Left renal cortex interstitium (tissue), 4 donors: ENCODE results near the gene HOXA6. TPM values are rescaled to one million over a fixed set of nuclear protein-coding genes. Genes with fewer than 3 reads are reported as not detected.

ENCODE experiments used
- DNase-seq, 4 donors: peaks; one replicate each; pipeline ENCODE4 v3.0.0-alpha.2; 2013; ENCODE audit warnings: low read depth in 4 of 4, low spot score in 2 of 4, missing footprints in 1 of 4
- polyA plus RNA-seq, 4 donors: library from polyadenylated mRNA; unstranded; fragments of 120-200 nt; gene quantifications; one replicate each; pipeline ENCODE4 v1.2.1, GENCODE V29; 2013; ENCODE audit not compliant: insufficient read length in 4 of 4

Gene HOXA6
- polyA plus RNA-seq, 4 donors = 24.7 to 59.3 (median 38.3) TPM

- no peak for DNase-seq
Measured at GRCh38 chr7:27141923-27142579, 5.5 kb downstream of the HOXA6 start.

GRCh38 chr7:27141137-27141922, 6.2 kb downstream of the HOXA6 start:
- no peak for DNase-seq

DNA sequence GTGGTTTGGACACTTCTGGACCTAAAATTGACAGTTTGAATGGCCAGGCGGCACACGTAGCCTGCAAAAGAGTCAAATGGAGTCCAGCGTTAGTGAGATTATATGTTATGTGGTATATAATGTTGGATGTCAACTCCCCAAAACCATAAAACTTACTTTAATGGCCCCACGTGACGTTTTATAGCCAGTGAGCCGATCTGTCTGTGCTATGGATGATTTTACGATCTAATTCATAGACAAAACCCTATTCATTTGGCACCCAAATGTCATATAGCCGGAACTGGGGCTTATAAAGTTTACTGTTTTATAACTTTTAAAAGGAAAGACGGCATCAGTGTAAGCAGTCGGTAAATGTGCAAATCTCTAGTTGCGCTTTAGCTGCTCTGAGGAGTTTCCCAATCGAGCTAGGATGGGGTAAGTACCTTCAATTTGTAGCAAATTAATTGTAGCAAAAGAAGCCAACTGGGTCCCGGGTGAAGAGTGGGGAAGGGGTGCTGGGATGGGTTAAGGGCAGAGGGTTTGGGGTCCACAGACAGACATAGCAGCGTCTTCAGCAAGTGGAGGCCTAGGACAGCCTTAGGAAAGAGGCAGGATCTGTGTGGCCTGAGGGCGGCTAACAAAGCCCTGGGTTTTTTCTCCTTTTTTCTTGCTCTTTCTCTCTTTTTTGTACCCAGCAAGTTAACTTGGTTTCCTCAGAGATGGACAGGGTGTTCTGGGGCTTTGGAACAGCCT, 7.3 kb downstream of the HOXA6 start:
- no peak for DNase-seq

GRCh38 chr7:27139334-27140125, 8.0 kb downstream of the HOXA6 start:
- no peak for DNase-seq

DNA sequence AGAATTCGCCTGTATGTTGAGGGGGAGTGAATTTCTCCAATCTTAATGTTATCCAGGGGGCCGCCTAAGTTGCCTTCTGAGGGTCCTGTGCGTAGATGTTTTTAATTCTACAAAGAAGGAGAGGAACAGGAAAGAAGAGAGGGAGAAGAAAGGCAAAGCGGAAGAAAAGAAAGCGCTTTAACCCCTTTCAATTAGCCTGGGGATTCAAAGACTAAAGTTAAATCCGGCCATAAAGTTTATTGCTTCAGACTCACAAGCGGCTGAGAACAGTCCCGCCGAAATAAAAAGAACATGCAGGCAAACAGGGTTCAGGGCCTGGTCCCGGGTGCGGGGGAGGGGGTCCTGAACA, 8.6 kb downstream of the HOXA6 start:
- no peak for DNase-seq

DNA sequence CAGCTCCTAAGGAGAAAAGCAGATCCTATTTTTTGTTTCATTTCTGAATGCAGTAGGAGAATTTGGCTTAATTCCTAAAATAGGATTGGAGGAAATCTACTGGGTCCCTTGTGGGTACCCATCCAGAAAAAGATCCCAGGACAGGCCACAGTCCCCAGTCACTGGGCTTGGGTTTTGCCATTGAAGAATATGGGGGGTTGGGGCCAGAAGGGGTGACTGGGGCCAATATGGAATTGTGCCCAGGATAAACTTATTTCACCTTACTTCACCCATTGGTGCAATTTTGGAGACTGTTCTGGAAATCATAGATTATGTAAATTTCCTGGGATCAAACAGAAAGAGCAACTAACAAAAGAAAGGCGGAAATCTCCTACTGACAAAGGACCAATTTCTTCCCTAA, 9.1 kb downstream of the HOXA6 start:
- no peak for DNase-seq

DNA sequence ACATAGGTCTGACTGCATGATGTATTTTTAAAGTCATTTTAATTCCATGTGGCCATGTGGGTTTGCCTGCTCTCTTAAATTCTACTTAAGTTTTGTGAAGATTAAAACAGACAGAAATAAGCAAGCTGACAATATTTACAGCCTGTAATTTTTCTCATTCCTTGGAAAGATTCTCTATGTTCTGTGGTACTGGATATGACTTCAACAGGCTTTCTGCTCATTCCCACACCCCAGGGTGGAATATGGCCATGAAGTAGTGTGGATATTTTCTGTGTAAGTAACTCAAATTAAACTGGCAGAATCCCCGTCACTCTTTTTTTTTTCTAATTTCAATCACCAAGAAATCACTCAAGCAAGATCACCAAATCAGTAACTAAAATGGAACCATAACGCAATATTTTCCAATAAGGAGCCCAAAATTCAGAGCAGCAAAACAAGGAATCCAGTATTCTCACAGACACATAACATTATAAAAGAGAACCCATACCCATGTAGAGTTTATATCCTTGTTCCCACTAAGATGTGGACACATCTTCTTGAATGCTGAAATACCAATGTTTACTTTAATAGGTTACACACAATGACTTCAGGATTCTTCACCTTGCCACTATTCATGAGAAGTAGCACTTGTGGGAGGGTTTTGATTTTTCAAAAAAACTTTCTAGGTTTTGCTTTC, 9.8 kb downstream of the HOXA6 start:
- no peak for DNase-seq

- DNase-seq = no peak
Measured at GRCh38 chr7:27134392-27134791, 13.2 kb downstream of the HOXA6 start.

DNA sequence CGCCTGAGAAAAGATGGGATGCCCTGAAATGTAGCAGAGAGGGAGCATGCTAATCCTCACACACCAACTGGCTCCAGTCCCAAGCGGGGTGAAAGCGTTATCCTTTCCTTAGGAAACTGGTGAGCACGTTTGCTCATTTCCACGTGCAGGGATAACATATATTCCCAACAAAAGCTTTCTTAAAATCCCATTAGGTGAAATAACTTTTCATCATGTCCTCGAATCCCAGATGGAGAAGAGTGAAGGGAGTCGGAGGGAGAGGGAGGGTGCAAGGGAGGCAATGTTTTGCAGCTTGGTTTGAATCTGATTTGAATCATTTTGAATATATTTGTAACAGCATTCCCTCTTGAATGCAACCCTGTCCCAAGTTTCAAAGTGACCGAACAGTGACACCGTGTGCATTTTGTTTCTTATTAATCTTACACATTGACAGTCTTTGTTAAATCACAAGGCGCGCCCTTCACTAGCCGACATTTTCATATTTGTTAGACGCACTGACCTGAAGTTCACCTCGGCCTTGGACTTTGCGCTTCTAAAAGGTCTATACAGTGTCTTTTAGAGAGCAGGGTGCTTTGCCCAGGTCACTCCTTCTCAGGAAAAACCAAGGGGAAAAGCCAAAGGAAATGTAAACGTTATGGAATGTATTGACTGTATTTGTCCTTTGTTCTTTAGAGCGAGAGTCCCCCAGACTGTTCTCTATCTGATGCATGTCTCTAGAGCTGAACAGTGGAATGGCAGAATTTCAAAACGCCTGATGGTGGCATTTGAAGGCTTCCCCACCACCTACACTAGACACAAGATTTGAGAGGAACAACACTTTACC, 14.0 kb downstream of the HOXA6 start:
- DNase-seq = no peak

- no peak for DNase-seq
Measured at GRCh38 chr7:27132978-27133377, 14.6 kb downstream of the HOXA6 start.

DNA sequence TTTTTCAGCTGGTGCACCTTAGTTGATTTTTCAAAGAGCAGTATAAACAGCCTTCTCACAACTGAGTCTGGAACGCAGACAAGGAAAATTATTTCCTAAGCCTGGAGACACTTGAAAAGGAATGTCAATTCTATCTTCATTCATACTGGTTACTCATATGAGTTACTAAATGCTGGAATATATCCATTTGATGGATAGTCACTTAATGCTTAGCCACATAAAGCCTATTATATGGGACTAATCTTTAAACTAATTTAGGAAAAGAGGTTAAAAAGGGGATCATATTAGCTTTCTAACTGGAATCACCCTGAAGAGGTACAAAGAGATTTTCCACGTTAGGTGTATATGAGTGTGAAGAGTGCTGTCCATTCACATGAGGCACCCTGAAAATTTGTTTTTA, 15.4 kb downstream of the HOXA6 start:
- DNase-seq = no peak

GRCh38 chr7:27131390-27131819, 16.2 kb downstream of the HOXA6 start:
- DNase-seq = no peak

DNA sequence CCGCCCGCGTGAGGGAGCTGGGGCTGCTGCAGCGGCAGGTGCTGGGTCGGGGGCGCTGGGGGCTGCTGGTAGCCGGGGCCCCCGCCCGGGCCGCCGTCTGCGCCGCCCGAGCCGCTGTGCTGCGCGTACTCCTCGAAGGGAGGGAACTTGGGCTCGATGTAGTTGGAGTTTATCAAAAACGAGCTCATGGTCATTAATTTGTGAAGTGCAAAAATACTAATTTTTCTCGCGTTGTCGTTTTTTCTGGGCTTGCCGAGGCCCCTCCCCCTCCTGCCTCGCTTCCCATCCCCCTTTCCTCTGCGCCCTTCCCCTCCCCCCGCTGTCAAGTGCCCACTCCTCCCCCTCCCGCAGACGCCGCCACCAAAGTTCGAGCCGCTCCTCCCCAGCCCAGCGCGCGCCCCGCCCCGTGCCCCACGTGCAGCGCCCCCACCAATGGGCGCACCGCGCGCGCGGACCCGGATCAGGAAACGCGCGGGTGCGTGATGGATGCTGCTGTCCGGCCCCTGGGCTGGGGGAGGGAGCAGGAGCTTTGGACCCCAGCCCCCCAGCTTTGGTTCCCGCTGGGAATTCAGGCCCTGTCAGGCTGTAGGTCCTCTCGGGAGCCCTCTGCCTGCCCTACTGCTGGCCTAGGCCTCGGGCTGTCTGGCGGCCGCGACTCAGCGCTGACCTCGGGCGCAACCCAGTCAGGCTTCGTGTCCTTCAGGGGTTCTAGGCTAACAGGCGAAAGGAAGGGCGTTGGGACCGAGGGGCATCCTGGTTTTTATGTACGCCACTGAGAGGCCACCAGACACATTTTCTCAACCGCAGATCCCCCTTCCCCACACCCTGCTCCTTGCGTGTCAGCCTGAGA, 16.8 kb downstream of the HOXA6 start, which contains the start of gene HOXA4:
HOXA4 (minus strand) TSS at position 218 of the 850 bp plus-strand sequence; CDS start at position 194, 24 bp downstream.
- peak in 1 of 4 donors; percentile 86 for DNase-seq

- DNase-seq = no peak
Measured at GRCh38 chr7:27129729-27130539, 17.6 kb downstream of the HOXA6 start.

- no peak for DNase-seq
Measured at GRCh38 chr7:27128776-27129728, 18.5 kb downstream of the HOXA6 start.

DNA sequence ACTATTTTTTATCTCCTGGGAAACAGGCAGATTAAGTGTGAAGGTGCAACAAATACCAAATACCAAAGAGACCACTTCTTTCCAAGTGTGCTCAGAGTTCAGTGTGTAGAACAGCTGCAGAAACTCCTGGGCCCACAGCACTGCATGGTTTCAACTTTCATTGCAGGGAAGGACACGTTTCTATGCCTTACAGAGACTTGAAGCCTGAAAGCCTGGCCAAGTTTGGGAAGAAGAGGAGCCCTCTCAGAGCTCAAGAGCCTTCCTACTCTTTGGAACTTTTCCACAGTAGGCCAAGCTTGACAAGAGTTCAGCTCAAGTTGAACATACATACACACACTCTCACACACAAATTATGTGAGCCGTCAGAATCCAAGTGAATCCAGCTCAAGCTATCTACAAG, 19.5 kb downstream of the HOXA6 start:
- no peak for DNase-seq
